ENCODE data around the gene PRRC1. TPM values are rescaled to one million over a fixed set of nuclear protein-coding genes. Genes with fewer than 3 reads are reported as not detected.
A peak's percentile ranks its signal among the peaks of the same experiment; 100 is the strongest.

Gene PRRC1
- total and polyA plus RNA-seq, 4 donors: 19.6 to 44.1 (median 25.6) TPM

DNA sequence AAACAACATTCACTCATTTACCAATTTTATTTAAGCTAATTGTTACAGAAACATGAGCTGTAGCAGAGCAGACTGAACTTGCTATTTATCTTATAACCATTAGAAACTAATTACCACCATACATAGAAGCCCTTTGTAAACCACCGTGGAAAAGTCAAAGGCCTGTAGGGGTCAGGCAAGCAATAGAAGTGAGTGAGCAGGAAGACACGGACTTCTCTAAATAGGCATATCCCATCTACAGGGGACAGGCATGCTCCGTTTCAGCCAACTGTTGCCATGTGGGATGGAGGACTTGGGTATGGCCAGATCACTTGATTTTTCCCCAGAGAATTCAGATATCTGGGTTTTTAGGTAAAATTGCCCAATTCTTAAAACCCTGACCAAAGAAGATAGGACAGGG lies 44.8 kb downstream of the PRRC1 start:
- no peak overlapping the region for H3K27ac ChIP-seq (ENCODE audit: low read depth in 1 of 2, low read length in 2 of 2)
- H3K9ac ChIP-seq (ENCODE audit: low read depth in 1 of 2, low read length in 2 of 2): no peak overlapping the region
- H3K27me3 ChIP-seq (ENCODE audit: control insufficient read depth in 4 of 4, insufficient read depth in 4 of 4, low read length in 3 of 4): no peaks in the 10 kb centered on the region
- no peak overlapping the region for H3K4me3 ChIP-seq (ENCODE audit: low read depth in 1 of 3, low read length in 3 of 3)
- TF ChIP-seq NR2F2 (IDR thresholded peaks at IDR 0.05) (no peak), RAD21 (IDR thresholded peaks at IDR 0.05) (peak in 1 of 2 donors; percentile 35), HNF4A (conservative IDR thresholded peaks at IDR 0.05) (no peak)
- no peak for DNase-seq (ENCODE audit: low spot score)
- WGBS: 28% methylated on average over 3 of the region's 3 CpGs
- H3K36me3 ChIP-seq (ENCODE audit: control insufficient read depth in 4 of 4, insufficient read depth in 3 of 4, low read depth in 1 of 4, low read length in 3 of 4): peaks cover 0 to 2% (median 0%) of the 10 kb centered on the region in 4 donors
- H3K9me3 ChIP-seq (ENCODE audit: control insufficient read depth in 4 of 4, low read length in 3 of 4): no peaks in the 10 kb centered on the region
- no peaks in the 10 kb centered on the region for H3K4me1 ChIP-seq (ENCODE audit: control insufficient read depth in 4 of 4, insufficient read depth in 4 of 4, low read length in 3 of 4)

DNA sequence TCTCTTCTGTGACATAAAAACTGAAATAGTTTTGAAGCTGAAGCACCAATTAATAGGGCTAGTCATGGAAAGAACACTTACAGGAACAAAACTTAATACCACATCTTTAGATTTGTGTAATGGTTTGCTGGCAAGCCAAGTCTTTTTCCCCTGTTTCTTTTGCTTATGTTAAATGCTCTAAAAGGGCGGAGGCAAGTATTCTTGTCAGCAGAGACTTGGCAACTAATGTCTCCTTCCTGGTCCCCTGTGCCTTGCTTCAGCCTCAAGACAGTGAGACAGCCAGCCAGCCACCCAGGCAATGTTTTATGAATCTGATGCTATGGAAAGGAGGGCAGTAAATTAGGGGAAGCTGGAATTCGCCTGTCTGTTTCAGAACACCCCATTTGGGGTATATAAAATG lies 45.7 kb downstream of the PRRC1 start:
- no peak for DNase-seq (ENCODE audit: low spot score)
- Histone ChIP-seq H3K4me1 (ENCODE audit: control insufficient read depth in 4 of 4, insufficient read depth in 4 of 4, low read length in 3 of 4) (no peaks in the 10 kb centered on the region), H3K27me3 (ENCODE audit: control insufficient read depth in 4 of 4, insufficient read depth in 4 of 4, low read length in 3 of 4) (no peaks in the 10 kb centered on the region), H3K9ac (ENCODE audit: low read depth in 1 of 2, low read length in 2 of 2) (no peak overlapping the region), H3K9me3 (ENCODE audit: control insufficient read depth in 4 of 4, low read length in 3 of 4) (no peaks in the 10 kb centered on the region), H3K27ac (ENCODE audit: low read depth in 1 of 2, low read length in 2 of 2) (no peak overlapping the region), H3K36me3 (ENCODE audit: control insufficient read depth in 4 of 4, insufficient read depth in 3 of 4, low read depth in 1 of 4, low read length in 3 of 4) (peaks cover 0 to 2% (median 0%) of the 10 kb centered on the region in 4 donors), H3K4me3 (ENCODE audit: low read depth in 1 of 3, low read length in 3 of 3) (no peak overlapping the region)
- WGBS: 75% methylated on average over 2 of the region's 2 CpGs
- no peak for TF ChIP-seq HNF4G (IDR thresholded peaks at IDR 0.05)
- no peak for TF ChIP-seq FOXA2 (IDR thresholded peaks at IDR 0.05)
- no peak for TF ChIP-seq RAD21 (IDR thresholded peaks at IDR 0.05)
- TF ChIP-seq, protein P1, sequence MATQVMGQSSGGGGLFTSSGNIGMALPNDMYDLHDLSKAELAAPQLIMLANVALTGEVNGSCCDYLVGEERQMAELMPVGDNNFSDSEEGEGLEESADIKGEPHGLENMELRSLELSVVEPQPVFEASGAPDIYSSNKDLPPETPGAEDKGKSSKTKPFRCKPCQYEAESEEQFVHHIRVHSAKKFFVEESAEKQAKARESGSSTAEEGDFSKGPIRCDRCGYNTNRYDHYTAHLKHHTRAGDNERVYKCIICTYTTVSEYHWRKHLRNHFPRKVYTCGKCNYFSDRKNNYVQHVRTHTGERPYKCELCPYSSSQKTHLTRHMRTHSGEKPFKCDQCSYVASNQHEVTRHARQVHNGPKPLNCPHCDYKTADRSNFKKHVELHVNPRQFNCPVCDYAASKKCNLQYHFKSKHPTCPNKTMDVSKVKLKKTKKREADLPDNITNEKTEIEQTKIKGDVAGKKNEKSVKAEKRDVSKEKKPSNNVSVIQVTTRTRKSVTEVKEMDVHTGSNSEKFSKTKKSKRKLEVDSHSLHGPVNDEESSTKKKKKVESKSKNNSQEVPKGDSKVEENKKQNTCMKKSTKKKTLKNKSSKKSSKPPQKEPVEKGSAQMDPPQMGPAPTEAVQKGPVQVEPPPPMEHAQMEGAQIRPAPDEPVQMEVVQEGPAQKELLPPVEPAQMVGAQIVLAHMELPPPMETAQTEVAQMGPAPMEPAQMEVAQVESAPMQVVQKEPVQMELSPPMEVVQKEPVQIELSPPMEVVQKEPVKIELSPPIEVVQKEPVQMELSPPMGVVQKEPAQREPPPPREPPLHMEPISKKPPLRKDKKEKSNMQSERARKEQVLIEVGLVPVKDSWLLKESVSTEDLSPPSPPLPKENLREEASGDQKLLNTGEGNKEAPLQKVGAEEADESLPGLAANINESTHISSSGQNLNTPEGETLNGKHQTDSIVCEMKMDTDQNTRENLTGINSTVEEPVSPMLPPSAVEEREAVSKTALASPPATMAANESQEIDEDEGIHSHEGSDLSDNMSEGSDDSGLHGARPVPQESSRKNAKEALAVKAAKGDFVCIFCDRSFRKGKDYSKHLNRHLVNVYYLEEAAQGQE (IDR thresholded peaks at IDR 0.05): no peak
- TF ChIP-seq FOXA1 (IDR thresholded peaks at IDR 0.05): no peak
- no peak for TF ChIP-seq RXRA (IDR thresholded peaks at IDR 0.05)
- no peak for TF ChIP-seq YY1 (IDR thresholded peaks at IDR 0.05)
- TF ChIP-seq JUND (IDR thresholded peaks at IDR 0.05): no peak
- TF ChIP-seq, protein P2, sequence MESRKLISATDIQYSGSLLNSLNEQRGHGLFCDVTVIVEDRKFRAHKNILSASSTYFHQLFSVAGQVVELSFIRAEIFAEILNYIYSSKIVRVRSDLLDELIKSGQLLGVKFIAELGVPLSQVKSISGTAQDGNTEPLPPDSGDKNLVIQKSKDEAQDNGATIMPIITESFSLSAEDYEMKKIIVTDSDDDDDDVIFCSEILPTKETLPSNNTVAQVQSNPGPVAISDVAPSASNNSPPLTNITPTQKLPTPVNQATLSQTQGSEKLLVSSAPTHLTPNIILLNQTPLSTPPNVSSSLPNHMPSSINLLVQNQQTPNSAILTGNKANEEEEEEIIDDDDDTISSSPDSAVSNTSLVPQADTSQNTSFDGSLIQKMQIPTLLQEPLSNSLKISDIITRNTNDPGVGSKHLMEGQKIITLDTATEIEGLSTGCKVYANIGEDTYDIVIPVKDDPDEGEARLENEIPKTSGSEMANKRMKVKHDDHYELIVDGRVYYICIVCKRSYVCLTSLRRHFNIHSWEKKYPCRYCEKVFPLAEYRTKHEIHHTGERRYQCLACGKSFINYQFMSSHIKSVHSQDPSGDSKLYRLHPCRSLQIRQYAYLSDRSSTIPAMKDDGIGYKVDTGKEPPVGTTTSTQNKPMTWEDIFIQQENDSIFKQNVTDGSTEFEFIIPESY (IDR thresholded peaks at IDR 0.05): no peak
- no peak for TF ChIP-seq TAF1 (conservative IDR thresholded peaks at IDR 0.05)
- TF ChIP-seq, protein P3, sequence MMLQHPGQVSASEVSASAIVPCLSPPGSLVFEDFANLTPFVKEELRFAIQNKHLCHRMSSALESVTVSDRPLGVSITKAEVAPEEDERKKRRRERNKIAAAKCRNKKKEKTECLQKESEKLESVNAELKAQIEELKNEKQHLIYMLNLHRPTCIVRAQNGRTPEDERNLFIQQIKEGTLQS (IDR thresholded peaks at IDR 0.05): no peak
- no peak for TF ChIP-seq SP1 (IDR thresholded peaks at IDR 0.05)

All from liver (tissue), 9 donors.